Measurements from ENCODE around the gene ATP5F1C. TPM values are rescaled to one million over a fixed set of nuclear protein-coding genes. Genes with fewer than 3 reads are reported as not detected.

Gene ATP5F1C
- total RNA-seq, 4 donors from 2014 or later = 317 to 429 (median 402) TPM

DNA sequence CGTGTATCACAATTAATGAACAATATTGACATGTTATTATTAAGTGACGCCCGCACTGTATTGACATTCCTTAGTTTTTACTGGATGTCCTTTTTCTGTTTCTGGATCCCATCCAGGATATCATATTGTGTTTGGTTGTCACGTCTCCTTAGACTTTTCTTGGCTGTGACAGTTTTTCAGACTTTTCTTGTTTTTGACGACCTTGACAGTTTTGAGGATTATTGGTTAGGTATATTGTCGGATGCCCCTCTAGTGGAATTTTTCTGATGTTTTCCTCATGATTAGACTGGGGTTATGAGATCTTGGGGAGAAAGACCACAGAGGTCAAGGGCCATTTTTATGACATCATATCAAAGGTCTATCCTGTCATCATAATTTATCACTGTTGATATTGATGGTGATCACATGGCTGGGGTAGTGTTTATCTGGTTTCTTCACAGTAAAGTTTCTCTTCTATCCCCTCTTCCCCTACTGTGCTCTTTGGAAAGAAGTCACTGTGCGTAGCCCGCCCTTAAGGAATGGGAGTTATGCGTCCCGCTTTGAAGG, 41.4 kb downstream of the ATP5F1C start:
- no peaks in the 10 kb centered on the region for H3K9me3 ChIP-seq
- no peaks in the 10 kb centered on the region for H3K27me3 ChIP-seq
- intact Hi-C loops (cut with DNase I; ENCODE audit: low total_unique reads) (loop anchor here (10.0 kb wide), 1 partner anchor 135 kb away; no protein-coding TSS in a partner anchor), in situ Hi-C loops (cut with MboI; ENCODE audit: low sequenced_read_pairs in 4 of 4) (no loop called here)
- DNase-seq = no peak
- H3K27ac ChIP-seq = no peak overlapping the region
- peaks cover 6 to 16% of the 10 kb centered on the region in 2 donors for H3K36me3 ChIP-seq
- peaks cover 0 to 22% of the 10 kb centered on the region in 2 donors for H3K4me1 ChIP-seq
- TF ChIP-seq, protein P1, sequence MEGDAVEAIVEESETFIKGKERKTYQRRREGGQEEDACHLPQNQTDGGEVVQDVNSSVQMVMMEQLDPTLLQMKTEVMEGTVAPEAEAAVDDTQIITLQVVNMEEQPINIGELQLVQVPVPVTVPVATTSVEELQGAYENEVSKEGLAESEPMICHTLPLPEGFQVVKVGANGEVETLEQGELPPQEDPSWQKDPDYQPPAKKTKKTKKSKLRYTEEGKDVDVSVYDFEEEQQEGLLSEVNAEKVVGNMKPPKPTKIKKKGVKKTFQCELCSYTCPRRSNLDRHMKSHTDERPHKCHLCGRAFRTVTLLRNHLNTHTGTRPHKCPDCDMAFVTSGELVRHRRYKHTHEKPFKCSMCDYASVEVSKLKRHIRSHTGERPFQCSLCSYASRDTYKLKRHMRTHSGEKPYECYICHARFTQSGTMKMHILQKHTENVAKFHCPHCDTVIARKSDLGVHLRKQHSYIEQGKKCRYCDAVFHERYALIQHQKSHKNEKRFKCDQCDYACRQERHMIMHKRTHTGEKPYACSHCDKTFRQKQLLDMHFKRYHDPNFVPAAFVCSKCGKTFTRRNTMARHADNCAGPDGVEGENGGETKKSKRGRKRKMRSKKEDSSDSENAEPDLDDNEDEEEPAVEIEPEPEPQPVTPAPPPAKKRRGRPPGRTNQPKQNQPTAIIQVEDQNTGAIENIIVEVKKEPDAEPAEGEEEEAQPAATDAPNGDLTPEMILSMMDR (IDR thresholded peaks at IDR 0.05 in 4 of 5, conservative IDR thresholded peaks at IDR 0.05 in 1 of 5) = no peak
- TF ChIP-seq POLR2A (IDR thresholded peaks at IDR 0.05) = no peak
- no peak for ATAC-seq
- H3K4me3 ChIP-seq = no peak overlapping the region

DNA sequence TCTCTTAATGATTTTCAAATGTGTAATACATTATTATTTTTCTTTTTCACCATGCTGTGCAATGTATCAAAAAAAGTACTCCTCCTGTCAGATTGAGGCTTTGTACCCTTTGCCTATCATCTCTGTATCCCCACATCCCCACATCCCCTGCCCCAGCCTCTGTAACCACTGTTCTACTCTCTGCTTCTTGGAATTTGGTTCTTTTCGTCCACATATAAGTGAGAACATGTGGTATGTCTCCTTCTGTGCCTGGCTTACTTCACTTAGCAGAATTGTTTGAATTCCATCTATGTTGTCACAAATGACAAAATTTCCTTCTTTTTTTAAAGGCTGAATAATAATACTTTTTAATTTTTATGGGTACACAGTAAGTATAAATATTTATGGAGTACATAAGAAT, 44.1 kb downstream of the ATP5F1C start:
- in situ Hi-C loops (cut with MboI; ENCODE audit: low sequenced_read_pairs in 4 of 4) (no loop called here), intact Hi-C loops (cut with DNase I; ENCODE audit: low total_unique reads) (no loop called here)
- Histone ChIP-seq H3K4me3 (no peak overlapping the region), H3K36me3 (no peaks in the 10 kb centered on the region), H3K4me1 (peaks cover 0 to 22% of the 10 kb centered on the region in 2 donors), H3K27me3 (no peaks in the 10 kb centered on the region), H3K27ac (no peak overlapping the region), H3K9me3 (no peaks in the 10 kb centered on the region)
- TF ChIP-seq, protein P1 (IDR thresholded peaks at IDR 0.05 in 4 of 5, conservative IDR thresholded peaks at IDR 0.05 in 1 of 5) = no peak
- TF ChIP-seq POLR2A (IDR thresholded peaks at IDR 0.05) = no peak
- no peak for ATAC-seq
- no peak for DNase-seq

GRCh38 chr10:7833210-7833609, 45.2 kb downstream of the ATP5F1C start:
- Histone ChIP-seq H3K27ac (no peak overlapping the region), H3K36me3 (no peaks in the 10 kb centered on the region), H3K9me3 (no peaks in the 10 kb centered on the region), H3K4me3 (no peak overlapping the region), H3K4me1 (peaks cover 0 to 22% of the 10 kb centered on the region in 2 donors), H3K27me3 (no peaks in the 10 kb centered on the region)
- DNase-seq = no peak
- no peak for ATAC-seq
- intact Hi-C loops (cut with DNase I; ENCODE audit: low total_unique reads) = no loop called here
- in situ Hi-C loops (cut with MboI; ENCODE audit: low sequenced_read_pairs in 4 of 4) = no loop called here
- TF ChIP-seq POLR2A (IDR thresholded peaks at IDR 0.05) = no peak
- TF ChIP-seq, protein P1 (IDR thresholded peaks at IDR 0.05 in 4 of 5, conservative IDR thresholded peaks at IDR 0.05 in 1 of 5) = no peak

DNA sequence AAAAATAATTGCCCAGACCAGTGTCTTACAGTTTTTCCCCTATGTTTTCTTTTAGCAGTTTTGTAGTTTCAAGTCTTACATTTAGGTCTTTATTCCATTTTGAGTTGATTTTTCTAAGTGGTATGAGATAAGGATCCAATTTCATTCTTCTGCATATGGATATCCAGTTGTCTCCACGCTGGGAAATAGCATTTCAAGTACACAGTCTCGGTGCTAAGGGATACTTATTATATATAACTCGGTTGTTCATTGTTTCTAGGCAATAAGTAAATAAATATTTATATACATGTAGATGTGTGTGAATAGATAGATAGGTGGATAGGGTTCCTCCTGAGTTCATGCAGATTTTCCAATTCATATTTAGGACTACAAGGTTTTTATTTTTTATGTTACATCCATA, 46.3 kb downstream of the ATP5F1C start:
- H3K36me3 ChIP-seq = no peaks in the 10 kb centered on the region
- intact Hi-C loops (cut with DNase I; ENCODE audit: low total_unique reads) (no loop called here), in situ Hi-C loops (cut with MboI; ENCODE audit: low sequenced_read_pairs in 4 of 4) (no loop called here)
- no peaks in the 10 kb centered on the region for H3K9me3 ChIP-seq
- no peak overlapping the region for H3K4me3 ChIP-seq
- no peak for TF ChIP-seq POLR2A (IDR thresholded peaks at IDR 0.05)
- TF ChIP-seq, protein P1 (IDR thresholded peaks at IDR 0.05 in 4 of 5, conservative IDR thresholded peaks at IDR 0.05 in 1 of 5) = no peak
- peaks cover 0 to 21% of the 10 kb centered on the region in 2 donors for H3K4me1 ChIP-seq
- ATAC-seq (no peak), DNase-seq (no peak)
- H3K27me3 ChIP-seq = no peaks in the 10 kb centered on the region
- no peak overlapping the region for H3K27ac ChIP-seq

GRCh38 chr10:7836571-7836970, 48.6 kb downstream of the ATP5F1C start:
- in situ Hi-C loops (cut with MboI; ENCODE audit: low sequenced_read_pairs in 4 of 4) = no loop called here
- ATAC-seq = no peak
- intact Hi-C loops (cut with DNase I; ENCODE audit: low total_unique reads) = no loop called here

More at GRCh38 chr10:7836571-7836970, 48.6 kb downstream of the ATP5F1C start:
- TF ChIP-seq, protein P1 (IDR thresholded peaks at IDR 0.05 in 4 of 5, conservative IDR thresholded peaks at IDR 0.05 in 1 of 5) = no peak
- TF ChIP-seq POLR2A (IDR thresholded peaks at IDR 0.05) = no peak
- no peak overlapping the region for H3K27ac ChIP-seq
- H3K36me3 ChIP-seq = no peaks in the 10 kb centered on the region
- H3K9me3 ChIP-seq = no peaks in the 10 kb centered on the region
- H3K4me3 ChIP-seq = no peak overlapping the region
- DNase-seq = no peak
- H3K27me3 ChIP-seq = no peaks in the 10 kb centered on the region
- H3K4me1 ChIP-seq = no peaks in the 10 kb centered on the region
